ENCODE data around the gene IFT25.
"Not testable (repeated sequence)": the region's sequence is repeated elsewhere in the genome, so short reads cannot be mapped to it uniquely, and the experiment has no call there.

The IFT25 gene

GRCh38 chr1:53945433-53946251 lies at the start of gene IFT25:
IFT25 (minus strand) TSS chr1:53945699; CDS start chr1:53940082, 5,617 bp downstream.
- peak; percentile 99 for DNase-seq

GRCh38 chr1:53994516-53994915 lies 49.0 kb upstream of the IFT25 start:
- not testable (repeated sequence) for DNase-seq

- no peak for DNase-seq
Measured at GRCh38 chr1:53992085-53992874, 46.8 kb upstream of the IFT25 start.

- no peak for DNase-seq
Measured at GRCh38 chr1:53987880-53988279, 42.4 kb upstream of the IFT25 start.

- DNase-seq, result no peak
Measured at GRCh38 chr1:53986458-53986857, 41.0 kb upstream of the IFT25 start.

GRCh38 chr1:53984726-53985125 lies 39.2 kb upstream of the IFT25 start:
- DNase-seq, result no peak

- DNase-seq, result no peak
Measured at GRCh38 chr1:53982763-53983104, 37.2 kb upstream of the IFT25 start.

GRCh38 chr1:53982034-53982762 lies 36.7 kb upstream of the IFT25 start:
- peak; percentile 29 for DNase-seq

- DNase-seq, result no peak
Measured at GRCh38 chr1:53981220-53981619, 35.7 kb upstream of the IFT25 start.

GRCh38 chr1:53979712-53980450 lies 34.4 kb upstream of the IFT25 start:
- DNase-seq, result peak; percentile 32

GRCh38 chr1:53975861-53976260 lies 30.4 kb upstream of the IFT25 start:
- no peak for DNase-seq

GRCh38 chr1:53971718-53972117 lies 26.2 kb upstream of the IFT25 start:
- DNase-seq, result no peak

- DNase-seq, result not testable (repeated sequence)
Measured at GRCh38 chr1:53969323-53969722, 23.8 kb upstream of the IFT25 start.

- DNase-seq, result no peak
Measured at GRCh38 chr1:53968125-53968513, 22.6 kb upstream of the IFT25 start.

GRCh38 chr1:53967409-53968124 lies 22.1 kb upstream of the IFT25 start:
- DNase-seq, result no peak

- no peak for DNase-seq
Measured at GRCh38 chr1:53966794-53967193, 21.3 kb upstream of the IFT25 start.

- no peak for DNase-seq
Measured at GRCh38 chr1:53964109-53964508, 18.6 kb upstream of the IFT25 start.

GRCh38 chr1:53963460-53963859 lies 18.0 kb upstream of the IFT25 start:
- DNase-seq, result no peak

GRCh38 chr1:53962395-53962794 lies 16.9 kb upstream of the IFT25 start:
- no peak for DNase-seq

GRCh38 chr1:53959664-53960250 lies 14.3 kb upstream of the IFT25 start:
- DNase-seq, result peak; percentile 56

- DNase-seq, result no peak
Measured at GRCh38 chr1:53957194-53957818, 11.8 kb upstream of the IFT25 start.

All from suppressor macrophage treated with lipopolysaccharide for 4 hours (primary cell).